ENCODE measurements around the gene AMMECR1. TPM values are rescaled to one million over a fixed set of nuclear protein-coding genes. Genes with fewer than 3 reads are reported as not detected.

The AMMECR1 gene
- total and polyA plus RNA-seq, 2 of the 13 experiments (the other 11 are each of a cell fraction or from before 2014, with no cell fraction given), result 3.1 to 7.5 TPM

DNA sequence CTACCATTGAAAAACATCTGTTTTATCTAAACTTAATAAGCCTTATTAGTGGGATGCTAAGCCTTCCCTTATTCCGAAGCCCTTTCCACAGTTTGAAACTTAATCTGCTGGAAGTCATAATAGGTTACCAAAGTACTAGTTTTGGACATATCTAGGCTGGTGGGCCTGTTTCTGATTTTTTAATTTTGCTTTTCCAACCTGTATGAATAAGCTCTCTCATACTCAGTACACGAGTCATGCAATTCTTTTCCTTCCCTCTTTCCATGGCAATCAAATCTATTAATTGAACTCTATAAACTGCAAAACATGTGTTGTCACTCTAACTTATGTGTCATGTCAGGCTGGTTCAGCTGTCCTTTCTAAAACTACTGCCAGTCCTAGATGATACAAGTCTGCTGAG is 91.0 kb downstream of the AMMECR1 start (continued):
- TF ChIP-seq, protein P1, sequence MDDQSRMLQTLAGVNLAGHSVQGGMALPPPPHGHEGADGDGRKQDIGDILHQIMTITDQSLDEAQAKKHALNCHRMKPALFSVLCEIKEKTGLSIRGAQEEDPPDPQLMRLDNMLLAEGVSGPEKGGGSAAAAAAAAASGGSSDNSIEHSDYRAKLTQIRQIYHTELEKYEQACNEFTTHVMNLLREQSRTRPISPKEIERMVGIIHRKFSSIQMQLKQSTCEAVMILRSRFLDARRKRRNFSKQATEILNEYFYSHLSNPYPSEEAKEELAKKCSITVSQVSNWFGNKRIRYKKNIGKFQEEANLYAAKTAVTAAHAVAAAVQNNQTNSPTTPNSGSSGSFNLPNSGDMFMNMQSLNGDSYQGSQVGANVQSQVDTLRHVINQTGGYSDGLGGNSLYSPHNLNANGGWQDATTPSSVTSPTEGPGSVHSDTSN (CRISPR knock-in tag; IDR thresholded peaks at IDR 0.05; ENCODE audit: borderline replicate concordance), result no peak

DNA sequence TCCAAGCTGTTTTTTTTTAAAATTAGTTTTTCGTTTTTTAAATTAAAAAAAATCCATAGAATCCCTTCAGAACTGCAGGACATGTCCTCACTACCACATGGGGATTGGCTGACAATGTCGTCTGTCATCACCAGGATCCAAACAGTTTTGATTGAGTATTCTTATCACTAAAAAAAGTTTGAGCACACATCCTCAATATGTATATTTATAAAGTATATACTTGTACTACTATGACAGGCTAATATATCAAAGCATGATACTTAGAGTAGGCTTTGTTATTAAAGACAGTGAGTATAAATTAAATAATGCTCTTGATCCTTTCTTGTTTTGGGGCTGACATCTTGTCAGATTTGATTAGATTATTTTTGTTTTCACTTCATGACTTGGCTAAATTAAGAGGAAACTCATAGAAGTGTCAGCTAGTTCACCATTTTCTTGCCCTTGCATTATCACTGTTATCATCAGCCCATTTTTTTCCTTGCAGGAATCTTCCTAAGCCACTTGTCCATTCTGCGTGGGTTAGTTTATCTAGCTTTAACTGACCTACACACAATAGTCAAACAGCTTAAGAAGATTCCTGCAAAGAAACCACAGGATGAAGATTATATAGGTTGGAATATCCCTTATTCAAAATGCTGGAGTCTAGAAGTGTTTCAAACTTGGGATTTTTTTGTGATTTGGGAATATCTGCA is 92.8 kb downstream of the AMMECR1 start:
- Histone ChIP-seq H3K4me3 (replicated peaks in 1 of 3; ENCODE audit: insufficient read depth in 1 of 3, low read depth in 2 of 3, low read length in 3 of 3) (no peak overlapping the region), H2AFZ (ENCODE audit: low read length) (no peak overlapping the region), H4K20me1 (ENCODE audit: insufficient read depth, low read length) (no peaks in the 10 kb centered on the region), H3K36me3 (replicated peaks in 1 of 2; ENCODE audit: control insufficient read depth in 1 of 2, insufficient read depth in 2 of 2, low read length in 2 of 2) (no peaks in the 10 kb centered on the region), H3K4me2 (ENCODE audit: low read depth, low read length) (no peak overlapping the region), H3K27me3 (ENCODE audit: control insufficient read depth in 1 of 2, insufficient read depth in 2 of 2, low read length in 2 of 2) (no peaks in the 10 kb centered on the region), H3K79me2 (ENCODE audit: insufficient read depth, low read length) (no peaks in the 10 kb centered on the region), H3K4me1 (ENCODE audit: insufficient read depth, low read length) (no peaks in the 10 kb centered on the region), H3K9ac (ENCODE audit: insufficient read depth, low read depth, low read length) (no peak overlapping the region), H3K27ac (ENCODE audit: extremely low read length, insufficient read depth, low read length) (no peak overlapping the region), H3K9me3 (ENCODE audit: low read length) (no peaks in the 10 kb centered on the region)
- CTCF ChIA-PET (ENCODE audit: low intra/inter-chr PET ratio, low total read pairs), result no interaction called here
- DNase-seq (ENCODE audit: low spot score) (no peak), ATAC-seq (no peak), FAIRE-seq (no peak)
- TF ChIP-seq EHMT2 (IDR thresholded peaks at IDR 0.05; ENCODE audit: borderline replicate concordance, low read depth, low read length), result no peak
- TF ChIP-seq ZNF484 (CRISPR knock-in tag; IDR thresholded peaks at IDR 0.05; ENCODE audit: borderline replicate concordance, low read depth), result no peak
- TF ChIP-seq MAF1 (CRISPR knock-in tag; IDR thresholded peaks at IDR 0.05; ENCODE audit: borderline replicate concordance), result no peak
- no peak for TF ChIP-seq U2AF1 (optimal IDR thresholded peaks at IDR 0.05; ENCODE audit: low read depth, low read length)
- TF ChIP-seq GABPB1 (CRISPR knock-in tag; IDR thresholded peaks at IDR 0.05), result no peak
- no peak for TF ChIP-seq NR1H2 (CRISPR knock-in tag; IDR thresholded peaks at IDR 0.05; ENCODE audit: borderline replicate concordance, low read depth)
- no peak for TF ChIP-seq ATRX (CRISPR knock-in tag; IDR thresholded peaks at IDR 0.05; ENCODE audit: borderline replicate concordance)
- TF ChIP-seq ZNF850 (CRISPR knock-in tag; conservative IDR thresholded peaks at IDR 0.05), result no peak
- TF ChIP-seq FOXK1 (CRISPR knock-in tag; IDR thresholded peaks at IDR 0.05; ENCODE audit: borderline replicate concordance, low read depth), result no peak
- no TSS peak for BruUV-seq (replicated peaks)
- intact Hi-C loops (cut with micrococcal nuclease; ENCODE audit: unreplicated experiment), result no loop called here
- in situ Hi-C loops (cut with HindIII; ENCODE audit: extremely low pct_ligation_motif_present, low pct_unique_long_range_greater_than_20kb), result no loop called here
- POLR2A ChIA-PET, result no interaction called here
- 79% methylated on average over 3 of the region's 3 CpGs for WGBS (ENCODE audit: low lambda C conversion rate)

Measured in HepG2 (cell line).